NCI-H82 treated with DMSO at 0.1 percent for 48 hours (cell line): ENCODE data around the gene CHMP2A.

Experiments used
- DNase-seq: peaks from one replicate; lab custom pipeline; 2025; ENCODE audit not compliant: unreplicated experiment; lab: John Stamatoyannopoulos, UW

The CHMP2A gene

DNA sequence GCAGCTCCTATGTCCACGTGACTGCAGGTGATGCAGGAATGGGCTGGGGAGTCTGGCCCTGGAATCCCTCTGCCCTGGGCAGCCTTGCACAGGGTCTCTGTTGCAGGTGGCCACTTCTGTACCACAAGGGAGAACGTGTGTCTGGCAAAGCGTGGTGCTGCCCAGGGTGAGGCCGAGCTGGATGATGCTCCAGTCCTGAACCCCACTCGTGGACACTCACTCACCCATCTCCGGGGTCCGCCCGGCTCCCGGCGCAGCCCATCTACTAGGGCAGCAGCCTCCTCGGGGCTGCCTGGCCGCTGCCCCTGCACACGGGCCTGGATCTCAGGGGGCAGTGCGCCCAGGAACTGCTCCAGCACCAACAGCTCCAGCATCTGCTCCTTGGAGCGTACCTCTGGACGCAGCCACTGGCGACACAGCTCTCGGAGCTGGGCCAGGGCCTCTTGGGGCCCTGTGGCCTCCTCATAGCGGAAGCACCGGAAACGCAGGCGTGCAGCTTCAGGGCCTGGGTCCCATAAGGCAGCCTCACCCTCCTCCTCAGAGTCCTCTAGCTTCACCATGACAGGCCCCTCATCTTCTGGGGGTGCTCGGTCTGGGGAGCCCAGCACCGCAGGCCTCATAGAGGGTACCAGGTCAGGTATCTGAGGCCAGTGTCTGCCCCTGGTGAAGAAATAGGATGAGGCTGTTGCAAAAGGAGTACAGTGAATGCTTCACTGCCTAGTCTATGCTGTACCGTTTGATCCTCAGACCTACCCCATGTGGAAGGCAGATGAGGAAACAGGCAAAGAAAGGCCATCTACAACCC, 16.1 kb upstream of the CHMP2A start:
- DNase-seq: no peak

DNA sequence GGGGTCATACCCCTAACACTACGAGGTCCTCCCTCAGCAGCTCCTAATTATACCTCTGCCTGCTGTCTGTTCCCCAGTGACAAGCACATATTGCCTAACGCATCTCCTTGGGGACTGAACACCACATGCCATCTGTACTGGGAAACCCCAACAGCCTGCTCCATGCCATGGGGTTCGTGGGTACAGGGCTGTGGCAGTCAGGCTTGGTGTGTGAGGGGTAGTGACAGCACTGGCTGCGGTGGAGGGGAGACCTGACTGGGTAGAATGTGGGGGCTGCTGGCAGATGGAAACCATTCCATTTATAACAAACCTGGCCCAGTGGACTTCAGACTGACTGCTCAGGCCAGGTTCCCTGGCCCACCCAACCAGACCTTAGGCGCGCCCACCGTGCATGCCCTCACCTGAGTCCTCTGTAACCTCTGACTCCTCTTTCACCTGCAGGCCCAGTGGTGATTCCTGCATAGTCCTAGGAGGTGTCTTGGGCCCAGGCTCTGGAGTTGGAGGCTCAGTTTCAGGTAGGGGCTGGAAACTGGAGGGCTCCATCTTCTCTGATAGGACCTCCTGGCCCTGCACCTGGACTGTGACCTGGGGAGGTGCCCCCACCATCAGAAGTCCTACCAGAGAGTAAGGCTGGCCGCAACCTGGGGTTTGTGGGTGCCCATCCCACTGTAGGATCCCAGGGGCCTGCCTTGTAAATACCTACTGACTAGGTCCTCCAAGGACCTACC, 15.2 kb upstream of the CHMP2A start:
- DNase-seq: no peak

DNA sequence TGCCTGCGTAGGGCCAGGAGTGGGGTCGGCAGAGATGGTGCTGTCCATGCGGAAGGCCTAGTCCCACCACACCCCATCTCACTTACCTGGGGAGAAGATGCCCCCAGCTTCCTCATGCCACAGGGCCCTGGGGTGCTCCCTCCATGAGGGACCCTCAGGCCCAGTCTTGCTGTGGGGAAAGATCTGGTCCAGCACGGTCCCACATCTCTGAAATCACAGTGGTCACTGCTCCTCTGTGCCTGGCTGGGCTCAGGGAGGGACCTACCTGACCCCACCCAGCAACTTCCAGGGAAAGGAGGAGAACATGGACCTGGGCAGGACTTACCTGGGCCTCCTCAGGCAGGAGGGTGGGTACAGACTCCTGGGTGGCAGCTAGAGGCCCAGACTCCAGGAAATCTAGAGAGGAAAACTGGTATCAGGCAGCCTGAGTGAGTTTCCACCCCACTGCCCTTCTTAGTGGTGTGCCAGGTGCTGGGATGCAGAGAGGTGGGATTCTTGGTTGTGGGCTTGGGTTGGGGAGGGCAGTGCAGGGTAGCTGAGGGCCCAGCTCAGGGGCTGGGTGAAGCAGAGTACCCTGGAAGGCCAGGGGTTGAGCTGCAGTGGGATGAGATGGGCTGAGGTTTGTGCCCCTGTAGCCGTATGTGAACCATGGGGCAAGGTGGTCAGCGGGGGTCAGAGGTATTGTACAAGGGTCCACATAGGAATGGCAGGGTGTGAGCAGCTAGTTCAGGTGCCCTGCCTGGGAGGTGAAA, 14.5 kb upstream of the CHMP2A start:
- DNase-seq: no peak

DNA sequence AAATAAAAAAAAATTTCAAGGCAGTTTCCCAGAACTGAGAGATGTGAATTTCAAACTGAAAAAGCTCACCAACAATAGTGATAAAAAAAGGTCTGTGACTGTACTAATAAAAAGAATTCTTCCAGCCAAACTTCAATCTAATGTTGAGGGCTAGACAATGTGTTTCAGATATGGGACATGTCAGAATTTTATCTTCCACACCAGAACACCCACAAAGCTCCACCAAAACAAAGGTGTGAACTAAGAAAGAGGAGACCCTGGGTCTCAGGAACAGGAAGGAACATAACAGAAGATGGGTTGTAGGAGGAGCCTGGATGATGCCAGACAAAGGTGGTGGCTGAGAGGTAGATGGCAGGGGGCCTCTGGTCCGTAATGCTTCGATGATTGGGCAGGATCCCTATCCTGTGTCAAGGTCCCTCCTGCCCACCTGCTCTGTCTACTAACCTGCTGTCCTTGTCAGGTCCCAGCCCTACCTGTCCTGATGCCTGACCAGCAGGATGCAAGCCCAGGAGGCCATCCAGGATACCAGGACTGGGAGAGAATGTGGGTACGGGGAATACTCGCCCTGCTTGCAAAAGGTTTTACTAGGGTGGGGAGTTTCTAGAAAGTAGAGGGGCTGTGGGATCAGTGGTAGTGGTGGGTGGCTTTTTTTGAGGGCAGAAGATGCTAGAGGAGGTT, 13.7 kb upstream of the CHMP2A start:
- DNase-seq: no peak

DNA sequence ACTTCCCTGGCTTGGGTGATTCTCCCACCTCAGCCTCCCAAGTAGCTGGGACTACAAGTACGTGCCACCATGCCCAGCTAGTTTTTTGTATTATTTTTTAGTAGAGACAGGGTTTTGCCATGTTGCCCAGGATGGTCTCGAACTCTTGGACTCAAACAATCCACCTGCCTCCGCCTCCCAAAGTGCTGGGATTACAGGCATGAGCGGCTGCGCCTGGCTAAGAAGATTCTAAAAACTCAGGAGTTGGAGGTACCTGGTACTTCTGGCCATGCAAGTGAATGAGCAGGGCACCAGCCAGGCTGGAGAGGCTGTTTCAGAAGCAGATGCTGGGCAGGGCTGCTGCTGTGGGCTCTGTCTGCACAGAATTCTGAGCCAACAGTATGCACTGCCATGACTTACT, 12.1 kb upstream of the CHMP2A start:
- no peak for DNase-seq

DNA sequence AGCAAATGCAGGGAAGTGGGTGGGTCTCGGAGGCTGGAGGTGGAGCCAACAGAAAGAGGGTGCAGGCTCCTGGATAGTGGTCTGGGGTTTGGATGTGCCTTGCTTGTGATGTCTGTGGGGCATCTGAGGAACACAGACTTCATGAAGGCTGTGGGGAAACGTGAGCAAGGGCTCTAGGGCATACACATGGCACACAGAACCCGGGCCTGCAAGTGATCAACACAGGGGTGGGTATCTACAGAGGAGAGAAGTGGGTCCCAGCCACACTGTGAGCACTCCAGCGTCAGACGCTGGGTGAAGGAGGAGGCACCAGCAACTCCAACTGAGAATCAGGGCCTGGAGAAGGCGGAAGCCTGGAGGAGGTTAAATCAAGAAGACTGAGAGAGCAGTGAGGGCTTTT, 8.9 kb upstream of the CHMP2A start:
- DNase-seq: no peak

DNA sequence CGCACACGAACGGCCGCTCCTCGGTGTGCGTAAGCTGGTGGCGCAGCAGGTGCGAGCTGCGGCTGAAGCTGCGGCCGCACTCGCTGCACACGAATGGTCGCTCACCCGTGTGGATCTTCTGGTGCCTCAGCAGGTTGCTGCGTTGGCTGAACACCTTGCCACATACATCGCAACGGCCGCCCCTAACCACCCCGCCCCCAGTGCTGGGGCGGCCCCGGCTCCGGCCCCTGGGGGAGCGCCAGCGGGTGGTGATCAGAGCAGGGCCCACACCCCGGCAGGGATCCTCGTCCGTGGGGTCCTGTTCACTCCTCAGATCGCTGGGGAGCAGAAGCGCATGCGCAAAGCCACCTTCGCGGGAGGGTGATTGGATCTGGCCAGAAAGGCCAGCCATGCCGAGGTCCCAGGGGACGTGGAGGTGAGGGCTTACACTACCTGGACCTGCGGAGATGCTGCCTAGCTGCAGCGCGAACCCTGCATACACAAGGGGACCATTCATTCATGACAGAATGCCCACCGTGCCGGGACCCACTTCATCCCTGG, 8.2 kb upstream of the CHMP2A start:
- DNase-seq: no peak

DNA sequence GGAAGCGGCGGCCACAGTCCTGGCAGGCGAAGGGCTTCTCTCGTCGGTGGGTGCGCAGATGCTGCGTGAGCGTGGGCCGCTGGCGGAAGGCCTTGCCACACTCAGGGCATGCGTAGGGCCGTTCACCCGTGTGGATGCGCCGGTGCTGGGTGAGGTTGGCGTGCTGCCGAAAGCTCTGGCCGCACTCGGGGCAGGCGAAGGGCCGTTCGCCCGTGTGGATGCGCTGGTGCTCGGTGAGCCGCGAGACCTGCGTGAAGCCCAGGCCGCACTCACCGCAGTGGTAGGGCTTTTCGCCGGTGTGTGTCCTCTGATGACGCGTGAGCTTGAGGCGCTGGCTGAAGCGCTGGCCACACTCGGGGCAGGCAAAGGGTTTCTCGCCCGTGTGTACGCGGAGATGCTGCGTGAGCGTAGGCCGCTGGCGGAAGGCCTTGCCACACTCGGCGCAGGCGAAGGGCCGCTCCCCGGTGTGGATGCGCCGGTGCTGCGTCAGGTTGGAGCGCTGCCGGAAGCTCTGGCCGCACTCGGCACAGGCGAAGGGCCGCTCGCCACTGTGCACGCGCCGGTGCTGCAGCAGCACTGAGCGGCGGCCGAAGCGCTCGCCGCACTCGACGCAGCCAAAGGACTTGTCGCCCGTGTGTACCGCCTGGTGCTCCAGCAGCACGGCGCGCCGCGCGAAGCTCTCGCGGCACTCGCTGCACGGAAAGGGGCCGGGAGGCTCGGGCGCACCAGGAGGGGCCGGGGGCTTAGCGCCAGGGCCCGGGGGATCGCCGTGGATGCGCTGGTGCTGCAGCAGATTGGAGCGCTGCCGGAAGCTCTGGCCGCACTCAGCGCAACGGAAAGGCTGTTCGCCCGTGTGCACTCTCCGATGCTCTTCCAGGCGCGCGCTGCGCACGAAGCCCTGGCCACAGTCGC, 7.5 kb upstream of the CHMP2A start:
- no peak for DNase-seq

DNA sequence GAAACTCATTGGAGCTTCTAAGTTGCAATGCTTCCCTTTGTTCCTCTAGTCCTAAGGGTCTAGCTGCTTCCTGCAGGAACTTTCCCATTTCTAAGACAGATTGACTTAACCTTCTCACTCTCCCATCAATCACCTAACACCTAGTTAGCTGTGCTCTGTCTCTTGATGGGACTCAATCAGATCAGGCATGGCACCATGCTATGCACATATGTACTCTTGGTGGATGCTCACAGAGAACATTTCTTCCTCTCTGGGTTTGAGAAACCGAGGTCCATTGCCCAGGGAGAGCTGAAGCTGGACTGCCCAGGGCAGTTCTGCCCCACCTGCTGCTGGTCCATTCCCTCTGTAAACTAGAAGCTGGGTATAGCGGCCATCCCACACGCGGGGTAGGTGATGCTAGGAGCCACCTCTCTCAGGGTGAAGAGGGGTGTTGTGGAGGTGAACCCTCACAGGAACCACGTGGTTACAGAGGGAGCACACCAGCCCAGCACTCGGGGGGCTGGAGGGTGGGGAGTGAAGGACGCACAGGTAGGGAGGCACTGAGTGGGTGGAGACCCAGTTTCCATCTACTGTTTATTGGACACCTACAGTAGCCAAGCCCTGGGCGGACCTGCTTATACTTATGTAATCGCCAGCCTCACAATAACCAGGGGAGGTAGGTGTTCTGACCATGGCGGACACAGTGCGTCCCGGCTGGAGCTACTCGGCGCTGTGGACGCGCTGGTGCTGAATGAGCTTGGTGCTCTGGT, 6.6 kb upstream of the CHMP2A start:
- no peak for DNase-seq

DNA sequence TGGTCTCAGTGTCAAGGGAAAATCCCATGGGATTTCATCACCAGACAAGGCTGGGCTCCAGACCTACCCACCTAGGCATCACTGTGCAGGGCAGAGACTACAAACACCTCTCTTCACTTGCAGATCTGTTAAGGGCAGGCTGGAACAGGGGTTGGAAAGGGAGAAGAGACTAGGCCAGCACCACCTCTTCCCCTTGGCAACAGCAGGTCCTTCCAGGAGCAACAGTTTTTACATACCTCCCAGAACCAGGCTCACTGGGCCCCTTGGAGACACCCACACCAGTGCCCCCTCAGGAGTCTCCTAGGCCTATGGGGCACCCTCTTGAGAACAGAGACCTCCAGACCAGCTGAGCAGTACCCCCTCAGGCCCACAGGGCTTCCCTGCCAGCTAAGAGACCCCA, 6.0 kb upstream of the CHMP2A start:
- no peak for DNase-seq

DNA sequence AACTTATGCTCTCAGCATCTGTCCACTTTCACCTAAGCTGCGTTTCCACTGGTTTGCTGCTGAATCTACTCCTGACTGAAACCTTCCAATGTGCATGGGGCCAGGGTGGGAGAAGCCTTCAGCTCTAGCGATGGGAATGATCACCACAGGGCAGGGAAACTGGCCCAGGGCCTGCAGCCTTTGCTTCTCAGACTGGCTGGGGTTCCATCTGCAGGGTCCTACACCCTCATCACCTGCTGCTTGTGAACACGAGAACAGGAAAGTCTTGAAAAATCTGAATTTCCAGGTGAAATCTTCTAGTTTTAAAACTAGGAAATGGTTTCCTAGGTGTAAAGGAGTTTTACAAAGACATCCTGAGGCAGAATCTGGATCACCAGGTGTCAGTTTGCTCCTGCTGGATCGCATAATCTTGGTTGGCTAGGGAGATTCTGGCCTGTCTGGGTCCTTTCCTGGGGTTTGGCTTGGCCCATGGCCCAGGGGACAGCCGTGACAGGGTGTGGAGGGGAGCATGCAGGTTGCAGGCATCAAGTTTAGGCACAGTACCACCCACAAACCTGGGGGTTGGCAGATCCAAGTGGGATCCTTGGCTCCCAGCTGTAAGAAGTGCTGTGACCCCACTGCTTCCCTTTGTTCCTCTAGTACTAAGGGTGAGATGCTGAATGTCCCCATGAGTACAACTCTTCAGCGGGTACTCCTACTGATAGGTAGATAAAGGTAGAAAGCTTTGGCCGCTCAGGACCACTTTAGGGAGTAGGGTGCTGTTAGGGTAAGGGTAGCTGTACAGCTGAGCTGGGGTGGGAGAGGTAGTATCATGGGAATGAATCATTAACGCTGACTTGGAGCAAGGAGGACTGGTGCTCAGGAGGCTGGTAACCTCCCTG, 5.3 kb upstream of the CHMP2A start:
- DNase-seq: no peak

DNA sequence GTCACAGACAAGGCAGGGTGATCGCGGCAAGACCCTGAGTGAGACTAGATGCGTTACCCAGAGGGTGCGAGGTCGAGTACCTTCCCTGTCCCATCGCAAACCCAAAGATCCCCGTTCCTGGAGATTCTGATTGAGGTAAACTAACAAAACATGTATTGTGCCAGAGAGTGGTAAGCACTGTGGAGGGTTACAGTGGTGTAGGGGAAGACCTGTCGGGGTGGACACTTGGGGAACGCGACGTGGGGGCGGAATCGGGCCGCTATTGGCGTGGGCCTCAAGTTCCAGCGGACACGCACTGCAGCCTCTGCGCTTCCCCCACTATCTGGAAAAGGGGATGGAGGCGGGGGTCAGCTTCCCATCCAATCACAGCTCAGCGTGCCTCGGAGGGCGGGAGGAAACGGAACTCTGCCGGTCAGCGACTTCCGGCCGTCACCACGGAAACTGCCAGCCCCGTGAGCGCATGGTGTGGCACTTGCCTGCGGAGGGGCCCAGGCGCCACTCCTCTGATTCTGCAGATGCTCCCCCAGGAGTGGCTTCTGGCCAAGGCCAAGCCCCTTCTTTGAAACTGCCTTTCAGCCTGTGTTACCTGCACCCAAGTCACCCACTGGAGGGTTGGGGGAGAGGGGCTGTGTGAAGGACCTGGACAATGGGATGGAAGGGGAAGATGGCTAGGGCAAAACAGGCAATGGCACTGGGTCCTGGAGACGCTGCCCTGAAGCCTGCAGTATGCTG, 4.5 kb upstream of the CHMP2A start:
- DNase-seq: no peak

DNA sequence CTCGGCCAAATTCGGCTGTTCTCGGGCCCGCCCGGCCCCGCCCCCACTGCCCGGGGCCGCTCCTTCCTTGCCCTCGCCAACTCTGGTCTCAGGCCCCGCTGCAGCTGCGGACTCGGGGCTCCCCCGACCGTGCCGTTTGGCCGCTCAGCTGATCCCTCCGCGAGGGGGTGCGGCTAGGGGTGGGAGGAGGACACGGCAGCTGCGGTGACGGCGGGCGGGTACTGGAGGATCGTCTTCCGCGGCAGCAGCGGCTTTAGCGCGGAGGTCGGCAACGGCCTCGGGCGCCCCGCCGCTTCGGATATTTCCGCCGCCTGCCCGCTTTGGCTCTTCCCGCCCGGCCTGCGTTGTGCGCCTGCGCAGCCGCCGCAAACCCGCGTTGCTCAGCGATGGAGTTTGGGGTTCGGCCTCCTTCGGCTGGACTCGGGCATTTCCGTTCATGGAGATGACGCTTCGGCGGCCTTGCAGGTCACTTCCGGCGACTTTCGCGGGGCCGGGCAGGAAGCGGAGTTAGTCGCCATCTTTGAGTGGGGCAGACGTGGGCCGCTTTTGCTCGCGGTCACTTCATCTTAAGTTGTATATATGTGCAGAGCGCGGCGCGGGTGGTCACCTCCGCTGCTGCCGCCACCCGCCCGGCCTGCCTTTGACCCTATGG, 3.8 kb upstream of the CHMP2A start:
- DNase-seq: no peak

DNA sequence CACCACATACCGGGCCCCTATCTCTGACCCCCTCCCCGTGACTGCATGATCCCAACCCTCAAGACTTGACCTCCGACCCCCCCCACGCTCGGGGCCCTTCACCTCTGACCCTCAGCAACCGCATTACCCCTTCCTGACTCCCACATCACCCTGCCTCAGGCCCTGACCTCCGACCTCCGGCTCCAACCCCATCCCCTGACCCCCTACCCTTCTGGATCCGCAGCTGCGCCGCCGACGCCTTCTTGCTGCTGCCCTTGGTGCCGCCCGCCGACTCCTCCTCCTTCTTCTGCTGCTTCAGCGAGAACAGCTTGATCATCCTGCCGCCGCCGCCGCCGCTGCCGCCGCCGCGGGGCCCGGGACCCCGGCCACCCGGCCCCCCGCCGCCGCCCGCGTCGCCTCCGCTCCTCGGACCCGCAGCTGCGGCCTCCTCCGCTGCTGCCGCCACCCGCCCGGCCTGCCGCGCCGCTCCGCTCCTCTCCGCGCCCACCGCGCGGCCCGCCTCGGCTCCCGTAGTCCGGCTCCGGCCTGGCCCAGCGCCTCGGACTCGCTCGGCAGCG, 3.2 kb upstream of the CHMP2A start, which contains the start of gene UBE2M:
TSS of gene UBE2M (minus strand) at position 546 of the 557 bp plus-strand sequence. CDS start at position 316, 230 bp downstream.
- DNase-seq: no peak

DNA sequence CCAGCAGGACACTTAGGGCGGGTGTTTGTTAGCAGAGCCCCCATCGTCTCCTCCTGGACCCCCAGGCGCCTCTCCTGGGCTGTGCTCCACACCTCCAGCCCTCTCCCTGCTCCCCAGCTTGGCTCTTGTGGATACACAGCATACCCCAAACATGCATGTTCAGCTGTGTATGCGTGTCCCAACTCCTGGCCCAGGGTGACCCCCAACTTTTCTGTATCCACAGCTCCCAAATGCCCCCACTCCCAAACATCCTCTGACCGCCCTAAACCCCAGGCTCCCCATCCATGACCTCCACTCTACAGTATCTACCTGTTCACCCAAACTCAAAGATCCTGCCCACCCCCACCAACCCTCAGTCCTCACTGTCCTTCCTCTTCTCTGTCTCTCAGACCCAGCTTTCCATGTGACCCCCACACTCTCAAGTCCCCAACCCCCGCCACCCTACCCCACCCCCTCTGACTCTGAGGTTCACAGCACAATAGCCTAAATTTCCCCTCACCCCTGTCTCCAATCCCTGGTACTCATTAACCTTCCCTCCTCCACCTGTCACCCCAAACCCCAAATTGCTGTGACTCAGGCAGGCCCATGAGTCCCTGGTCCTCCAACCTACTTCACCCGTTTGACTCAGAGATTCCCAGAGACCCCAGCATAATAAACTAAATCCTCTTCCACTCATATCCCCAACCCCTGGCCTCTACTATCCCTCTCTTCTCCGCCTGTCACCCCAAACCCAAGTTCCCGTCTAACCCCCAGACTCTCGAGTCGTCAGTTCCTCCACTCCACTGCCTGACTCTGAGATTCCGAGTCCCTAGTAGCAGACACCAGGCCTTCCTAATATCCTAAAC, 2.5 kb upstream of the CHMP2A start:
- no peak for DNase-seq
